Neural cell (in vitro differentiated cells): ENCODE data around the gene NTNG1. TPM values are rescaled to one million over a fixed set of nuclear protein-coding genes. Genes with fewer than 3 reads are reported as not detected.

ENCODE experiments used
- H2AFZ ChIP-seq: fragments of 200-600, 300-800 bp; sonication (generic), shearing (Covaris generic); 2 replicates; pipeline ENCODE4 v1.6.0; 2014; ENCODE audit warnings: low read depth, mild to moderate bottlenecking, antibody characterized with exemption, low read length, moderate library complexity
- H3F3A ChIP-seq: fragments of 200-600 bp; shearing (Covaris generic); 2 replicates; pipeline ENCODE4 v1.6.1; 2016; ENCODE audit warnings: mild to moderate bottlenecking, moderate library complexity, mixed read lengths, antibody characterized with exemption, low read length; ENCODE audit not compliant: insufficient read depth, poor library complexity, severe bottlenecking
- H3K27ac ChIP-seq: fragments of 200-600, 300-800 bp; sonication (generic), shearing (Covaris generic); 2 replicates; pipeline ENCODE4 v1.5.1; 2014; ENCODE audit warnings: mild to moderate bottlenecking, low read length, moderate library complexity
- H3K27me3 ChIP-seq: fragments of 300-800, 200-600 bp; sonication (generic), shearing (Covaris generic); 2 replicates; pipeline ENCODE4 v1.6.0; 2014; ENCODE audit warnings: mild to moderate bottlenecking, low read depth, low read length, moderate library complexity; ENCODE audit not compliant: insufficient read depth
- H3K36me3 ChIP-seq: fragments of 300-800, 200-600 bp; sonication (generic), shearing (Covaris generic); 2 replicates; pipeline ENCODE4 v1.5.1; 2014; ENCODE audit warnings: mild to moderate bottlenecking, antibody characterized with exemption, low read length, moderate library complexity; ENCODE audit not compliant: insufficient read depth
- H3K4me2 ChIP-seq: fragments of 300-800, 200-600 bp; sonication (generic), shearing (Covaris generic); 2 replicates; pipeline ENCODE4 v1.6.0; 2014; ENCODE audit warnings: mild to moderate bottlenecking, low read length
- H3K4me3 ChIP-seq: fragments of 300-800, 200-600 bp; sonication (generic), shearing (Covaris generic); 2 replicates; pipeline ENCODE4 v1.5.1; 2014; ENCODE audit warnings: mild to moderate bottlenecking, low read length, moderate library complexity
- H3K79me2 ChIP-seq: fragments of 200-600 bp; shearing (Covaris generic); replicated peaks from 2 replicates; pipeline ENCODE4 v1.6.0; 2014; ENCODE audit warnings: mild to moderate bottlenecking, low read length, moderate library complexity; ENCODE audit not compliant: insufficient read depth
- H3K9ac ChIP-seq: fragments of 300-800, 200-600 bp; sonication (generic), shearing (Covaris generic); 2 replicates; pipeline ENCODE4 v1.6.1; 2016; ENCODE audit warnings: mild to moderate bottlenecking, low read length, mixed read lengths
- H3K9me2 ChIP-seq: fragments of 200-600 bp; shearing (Covaris generic); 2 replicates; pipeline ENCODE4 v1.6.1; 2016; ENCODE audit warnings: mild to moderate bottlenecking, low read length, mixed read lengths; ENCODE audit not compliant: insufficient read depth
- H3K9me3 ChIP-seq: fragments of 200-600, 300-800 bp; sonication (generic), shearing (Covaris generic); 2 replicates; pipeline ENCODE4 v1.6.1; 2016; ENCODE audit warnings: mild to moderate bottlenecking, mixed run types, low read length, moderate library complexity, mixed read lengths
- H4K20me1 ChIP-seq: fragments of 200-600 bp; shearing (Covaris generic); 2 replicates; pipeline ENCODE4 v1.6.1; 2016; ENCODE audit warnings: mild to moderate bottlenecking, mixed run types; ENCODE audit not compliant: insufficient read depth
- EP300 ChIP-seq: fragments of 450-650 bp; conservative IDR thresholded peaks from 2 replicates; pipeline ENCODE4 v1.6.1; 2014; ENCODE audit warnings: antibody characterized with exemption, mild to moderate bottlenecking, moderate library complexity; ENCODE audit not compliant: poor library complexity, severe bottlenecking
- EZH2 ChIP-seq: fragments of 200-600, 300-800 bp; shearing (Covaris generic), sonication (generic); IDR thresholded peaks from 2 replicates; pipeline ENCODE4 v1.6.1; 2014; ENCODE audit warnings: antibody characterized with exemption, low read length, borderline replicate concordance, mild to moderate bottlenecking; ENCODE audit not compliant: insufficient read depth, poor library complexity, severe bottlenecking
- MXI1 ChIP-seq: fragments of 450-650 bp; conservative IDR thresholded peaks from 2 replicates; pipeline ENCODE4 v1.6.1; 2014; ENCODE audit warnings: antibody characterized with exemption, mild to moderate bottlenecking; ENCODE audit not compliant: poor library complexity, severe bottlenecking
- POLR2AphosphoS5 ChIP-seq: IDR thresholded peaks from 2 replicates; pipeline ENCODE4 v1.6.1; 2012
- RAD21 ChIP-seq: fragments of 450-650 bp; conservative IDR thresholded peaks from 2 replicates; pipeline ENCODE4 v1.6.1; 2014; ENCODE audit warnings: antibody characterized with exemption, mild to moderate bottlenecking, moderate library complexity
- SMC3 ChIP-seq: fragments of 450-650 bp; conservative IDR thresholded peaks from 2 replicates; pipeline ENCODE4 v1.6.1; 2014; ENCODE audit warnings: antibody characterized with exemption, mild to moderate bottlenecking, moderate library complexity; ENCODE audit not compliant: poor library complexity
- TAF1 ChIP-seq: IDR thresholded peaks from 2 replicates; pipeline ENCODE4 v1.6.1; 2012; ENCODE audit warnings: low read depth
- polyA plus RNA-seq: library from polyadenylated mRNA; depleted of rRNA; stranded (reverse); fragments of >200 nt; gene quantifications from 2 replicates; pipeline ENCODE4 v1.2.3, GENCODE V29; 2014
- TF ChIP-seq, protein P1 (sequence below): IDR thresholded peaks from 2 replicates; pipeline ENCODE4 v1.6.1; 2012; ENCODE audit warnings: borderline replicate concordance
- TF ChIP-seq, protein P2 (sequence below): fragments of 450-650 bp; IDR thresholded peaks from 2 replicates; pipeline ENCODE4 v1.5.1; 2014; ENCODE audit warnings: antibody characterized with exemption, mild to moderate bottlenecking, moderate library complexity; ENCODE audit not compliant: poor library complexity, severe bottlenecking

Gene NTNG1
- polyA plus RNA-seq, 1 donor from 2014 or later = not detected

DNA sequence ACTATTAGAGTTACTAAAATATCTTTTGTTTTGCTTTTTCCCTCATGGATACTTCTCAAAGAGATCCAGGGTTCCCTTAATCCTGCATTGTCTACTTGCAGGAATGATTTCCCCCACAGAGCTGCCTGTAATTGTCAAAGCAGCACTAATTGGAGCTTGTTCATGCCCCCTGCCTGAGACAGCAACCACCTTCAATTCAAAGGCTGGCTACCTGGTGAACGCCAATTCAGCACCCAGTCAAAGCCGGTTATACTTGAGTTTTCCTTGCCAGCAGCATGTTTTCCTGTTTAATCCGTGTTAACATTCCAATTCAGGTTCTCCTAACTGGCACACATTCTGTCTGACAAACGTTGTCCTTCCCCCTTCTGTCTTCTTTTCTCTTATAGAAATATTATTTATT lies 382.9 kb downstream of the NTNG1 start:
- Histone ChIP-seq H3K9me2 (no peaks in the 10 kb centered on the region), H3K4me2 (no peak overlapping the region), H3K4me3 (no peak overlapping the region), H3K27me3 (no peaks in the 10 kb centered on the region), H3F3A (no peaks in the 10 kb centered on the region), H3K79me2 (no peaks in the 10 kb centered on the region), H4K20me1 (no peaks in the 10 kb centered on the region), H2AFZ (no peak overlapping the region), H3K27ac (no peak overlapping the region), H3K9me3 (no peaks in the 10 kb centered on the region), H3K9ac (no peak overlapping the region), H3K36me3 (no peaks in the 10 kb centered on the region)
- no peak for TF ChIP-seq MXI1
- TF ChIP-seq, protein P1, sequence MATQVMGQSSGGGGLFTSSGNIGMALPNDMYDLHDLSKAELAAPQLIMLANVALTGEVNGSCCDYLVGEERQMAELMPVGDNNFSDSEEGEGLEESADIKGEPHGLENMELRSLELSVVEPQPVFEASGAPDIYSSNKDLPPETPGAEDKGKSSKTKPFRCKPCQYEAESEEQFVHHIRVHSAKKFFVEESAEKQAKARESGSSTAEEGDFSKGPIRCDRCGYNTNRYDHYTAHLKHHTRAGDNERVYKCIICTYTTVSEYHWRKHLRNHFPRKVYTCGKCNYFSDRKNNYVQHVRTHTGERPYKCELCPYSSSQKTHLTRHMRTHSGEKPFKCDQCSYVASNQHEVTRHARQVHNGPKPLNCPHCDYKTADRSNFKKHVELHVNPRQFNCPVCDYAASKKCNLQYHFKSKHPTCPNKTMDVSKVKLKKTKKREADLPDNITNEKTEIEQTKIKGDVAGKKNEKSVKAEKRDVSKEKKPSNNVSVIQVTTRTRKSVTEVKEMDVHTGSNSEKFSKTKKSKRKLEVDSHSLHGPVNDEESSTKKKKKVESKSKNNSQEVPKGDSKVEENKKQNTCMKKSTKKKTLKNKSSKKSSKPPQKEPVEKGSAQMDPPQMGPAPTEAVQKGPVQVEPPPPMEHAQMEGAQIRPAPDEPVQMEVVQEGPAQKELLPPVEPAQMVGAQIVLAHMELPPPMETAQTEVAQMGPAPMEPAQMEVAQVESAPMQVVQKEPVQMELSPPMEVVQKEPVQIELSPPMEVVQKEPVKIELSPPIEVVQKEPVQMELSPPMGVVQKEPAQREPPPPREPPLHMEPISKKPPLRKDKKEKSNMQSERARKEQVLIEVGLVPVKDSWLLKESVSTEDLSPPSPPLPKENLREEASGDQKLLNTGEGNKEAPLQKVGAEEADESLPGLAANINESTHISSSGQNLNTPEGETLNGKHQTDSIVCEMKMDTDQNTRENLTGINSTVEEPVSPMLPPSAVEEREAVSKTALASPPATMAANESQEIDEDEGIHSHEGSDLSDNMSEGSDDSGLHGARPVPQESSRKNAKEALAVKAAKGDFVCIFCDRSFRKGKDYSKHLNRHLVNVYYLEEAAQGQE = no peak
- TF ChIP-seq, protein P2, sequence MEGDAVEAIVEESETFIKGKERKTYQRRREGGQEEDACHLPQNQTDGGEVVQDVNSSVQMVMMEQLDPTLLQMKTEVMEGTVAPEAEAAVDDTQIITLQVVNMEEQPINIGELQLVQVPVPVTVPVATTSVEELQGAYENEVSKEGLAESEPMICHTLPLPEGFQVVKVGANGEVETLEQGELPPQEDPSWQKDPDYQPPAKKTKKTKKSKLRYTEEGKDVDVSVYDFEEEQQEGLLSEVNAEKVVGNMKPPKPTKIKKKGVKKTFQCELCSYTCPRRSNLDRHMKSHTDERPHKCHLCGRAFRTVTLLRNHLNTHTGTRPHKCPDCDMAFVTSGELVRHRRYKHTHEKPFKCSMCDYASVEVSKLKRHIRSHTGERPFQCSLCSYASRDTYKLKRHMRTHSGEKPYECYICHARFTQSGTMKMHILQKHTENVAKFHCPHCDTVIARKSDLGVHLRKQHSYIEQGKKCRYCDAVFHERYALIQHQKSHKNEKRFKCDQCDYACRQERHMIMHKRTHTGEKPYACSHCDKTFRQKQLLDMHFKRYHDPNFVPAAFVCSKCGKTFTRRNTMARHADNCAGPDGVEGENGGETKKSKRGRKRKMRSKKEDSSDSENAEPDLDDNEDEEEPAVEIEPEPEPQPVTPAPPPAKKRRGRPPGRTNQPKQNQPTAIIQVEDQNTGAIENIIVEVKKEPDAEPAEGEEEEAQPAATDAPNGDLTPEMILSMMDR = no peak
- no peak for TF ChIP-seq TAF1
- no peak for TF ChIP-seq EP300
- TF ChIP-seq SMC3 = no peak

DNA sequence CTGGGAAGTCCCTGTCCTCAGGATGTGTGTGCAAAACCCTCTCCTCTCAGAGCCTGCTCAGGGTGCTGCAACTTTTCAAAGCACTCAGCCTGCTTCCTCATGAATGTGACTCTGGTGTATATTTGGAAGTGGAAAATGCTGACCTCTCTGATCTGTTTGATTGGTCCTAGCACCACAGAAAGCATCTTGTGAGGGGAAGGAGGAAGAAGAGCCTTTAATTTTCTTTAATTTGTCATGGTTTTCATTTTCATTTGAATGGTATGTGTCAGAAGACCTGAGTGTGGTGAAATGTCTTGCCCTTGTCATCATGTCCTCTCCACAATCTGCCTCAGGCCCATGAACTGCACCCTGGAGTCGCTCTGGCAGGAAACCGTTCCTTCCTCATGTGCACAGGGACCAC lies 383.5 kb downstream of the NTNG1 start:
- H3K27ac ChIP-seq = no peak overlapping the region
- no peaks in the 10 kb centered on the region for H3K36me3 ChIP-seq
- H3K4me2 ChIP-seq = no peak overlapping the region
- no peak overlapping the region for H2AFZ ChIP-seq
- no peaks in the 10 kb centered on the region for H3K79me2 ChIP-seq
- no peaks in the 10 kb centered on the region for H4K20me1 ChIP-seq
- H3K4me3 ChIP-seq = no peak overlapping the region
- no peaks in the 10 kb centered on the region for H3K27me3 ChIP-seq
- H3K9me3 ChIP-seq = no peaks in the 10 kb centered on the region
- no peaks in the 10 kb centered on the region for H3F3A ChIP-seq
- H3K9me2 ChIP-seq = no peaks in the 10 kb centered on the region
- no peak overlapping the region for H3K9ac ChIP-seq
- TF ChIP-seq EZH2 (no peak), RAD21 (no peak), MXI1 (no peak), EP300 (no peak), TAF1 (no peak), POLR2AphosphoS5 (no peak), SMC3 (no peak)
- TF ChIP-seq, protein P1 = no peak
- TF ChIP-seq, protein P2 = no peak
